GM19468 (cell line): Measurements from ENCODE around the gene SRBD1.

Source experiments
- ATAC-seq: cut with Tn5 transposase; IDR thresholded peaks from one replicate; pipeline ENCODE4 v1.9.1; 2021; ENCODE audit warnings: mild to moderate bottlenecking, moderate library complexity, moderate number of reproducible peaks; ENCODE audit not compliant: unreplicated experiment; ENCODE audit errors: extremely low read depth

Gene SRBD1

DNA sequence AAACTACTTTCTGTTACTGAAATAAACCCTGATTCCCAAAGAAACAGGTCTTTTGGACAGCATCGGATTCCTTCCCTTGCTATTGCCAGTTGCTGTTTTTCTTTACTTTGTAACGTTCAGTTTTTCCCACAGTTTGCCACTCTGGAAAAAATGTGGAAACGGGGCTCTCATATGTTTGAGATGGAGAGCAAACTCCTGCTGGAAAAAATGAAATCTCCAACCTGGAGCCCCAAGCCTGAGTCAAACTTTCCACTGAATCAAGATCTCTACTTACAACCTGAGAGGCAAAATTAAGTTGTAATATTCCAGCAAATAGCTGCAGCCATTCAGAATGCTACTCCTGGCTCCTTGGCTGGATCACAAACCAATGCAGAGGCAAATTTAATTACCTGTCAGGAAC, 270.7 kb downstream of the SRBD1 start:
- no peak for ATAC-seq

DNA sequence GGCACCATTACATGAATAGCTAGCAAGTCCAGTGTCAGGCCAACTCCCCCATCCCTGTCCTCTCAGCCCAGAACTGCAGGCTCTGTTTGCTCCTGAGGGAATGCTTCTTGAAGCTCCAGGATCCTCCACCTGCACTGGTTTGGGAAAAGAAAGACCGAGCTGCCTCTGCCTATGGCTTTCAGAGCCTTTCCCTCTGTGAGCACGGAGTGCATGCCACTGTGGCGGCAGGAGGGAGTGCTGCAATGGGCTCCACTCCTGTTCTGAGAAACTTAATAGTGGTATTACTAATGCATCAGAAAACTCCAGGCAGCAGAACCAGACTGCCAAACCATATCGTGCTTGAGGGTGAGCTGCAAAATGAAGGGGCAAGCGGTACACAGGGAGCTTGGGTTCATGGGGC, 271.8 kb downstream of the SRBD1 start:
- ATAC-seq, result no peak
